ENCODE results near the gene MAST4. TPM values are rescaled to one million over a fixed set of nuclear protein-coding genes. Genes with fewer than 3 reads are reported as not detected.

MAST4 gene
- total and polyA plus RNA-seq, 2 of the 13 experiments (the other 11 are each of a cell fraction or from before 2014, with no cell fraction given), result 3.4 to 3.7 TPM

DNA sequence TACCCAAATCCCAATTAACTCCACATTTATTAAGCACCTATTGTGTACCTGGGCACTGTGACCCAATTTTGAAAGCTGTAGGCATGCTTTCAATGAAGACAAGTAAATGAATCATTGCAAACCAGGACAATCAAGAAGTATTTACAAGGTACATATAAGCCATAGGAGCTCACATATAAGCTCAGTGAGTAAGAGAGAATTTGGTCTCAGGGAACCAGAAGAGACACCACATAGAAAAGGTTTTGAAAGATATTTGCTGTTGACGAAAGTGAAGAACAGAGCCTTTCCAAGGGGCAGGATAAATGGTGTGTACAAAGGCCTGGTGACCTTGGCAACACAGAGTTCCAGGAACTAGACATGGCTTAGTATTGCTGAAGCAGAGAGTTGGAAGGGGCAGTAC is 412.8 kb downstream of the MAST4 start (continued):
- TF ChIP-seq ZNF614 (CRISPR knock-in tag; IDR thresholded peaks at IDR 0.05; ENCODE audit: borderline replicate concordance) (0 out of 2 replicates have a peak, but pooled peaks have one; percentile 12), ZNF674 (CRISPR knock-in tag; IDR thresholded peaks at IDR 0.05; ENCODE audit: low read depth) (no peak), MNT (IDR thresholded peaks at IDR 0.05) (no peak), MAFK (conservative IDR thresholded peaks at IDR 0.05 in 1 of 2, IDR thresholded peaks at IDR 0.05 in 1 of 2; ENCODE audit: low read length in 2 of 2) (no peak), BCL6 (CRISPR knock-in tag; IDR thresholded peaks at IDR 0.05) (peak; percentile 70), SRY (CRISPR knock-in tag; IDR thresholded peaks at IDR 0.05) (no peak), SIN3A (IDR thresholded peaks at IDR 0.05; ENCODE audit: borderline replicate concordance, low read depth, low read length) (no peak), PCBP2 (optimal IDR thresholded peaks at IDR 0.05; ENCODE audit: low read depth, low read length, poor library complexity, severe bottlenecking) (no peak), HIVEP1 (CRISPR knock-in tag; IDR thresholded peaks at IDR 0.05) (no peak), DRAP1 (CRISPR knock-in tag; IDR thresholded peaks at IDR 0.05) (no peak), PRMT3 (CRISPR knock-in tag; IDR thresholded peaks at IDR 0.05; ENCODE audit: borderline replicate concordance, low read depth) (no peak), ZNF362 (CRISPR knock-in tag; IDR thresholded peaks at IDR 0.05; ENCODE audit: borderline replicate concordance) (no peak), ZNF530 (CRISPR knock-in tag; IDR thresholded peaks at IDR 0.05; ENCODE audit: low read depth) (no peak), ZBTB42 (CRISPR knock-in tag; IDR thresholded peaks at IDR 0.05) (no peak), PRDM10 (CRISPR knock-in tag; IDR thresholded peaks at IDR 0.05; ENCODE audit: low read depth) (peak; percentile 64; the same call in 1 of the 2 replicates), SP140L (CRISPR knock-in tag; IDR thresholded peaks at IDR 0.05; ENCODE audit: borderline replicate concordance) (no peak)
- TF ChIP-seq, protein P1, sequence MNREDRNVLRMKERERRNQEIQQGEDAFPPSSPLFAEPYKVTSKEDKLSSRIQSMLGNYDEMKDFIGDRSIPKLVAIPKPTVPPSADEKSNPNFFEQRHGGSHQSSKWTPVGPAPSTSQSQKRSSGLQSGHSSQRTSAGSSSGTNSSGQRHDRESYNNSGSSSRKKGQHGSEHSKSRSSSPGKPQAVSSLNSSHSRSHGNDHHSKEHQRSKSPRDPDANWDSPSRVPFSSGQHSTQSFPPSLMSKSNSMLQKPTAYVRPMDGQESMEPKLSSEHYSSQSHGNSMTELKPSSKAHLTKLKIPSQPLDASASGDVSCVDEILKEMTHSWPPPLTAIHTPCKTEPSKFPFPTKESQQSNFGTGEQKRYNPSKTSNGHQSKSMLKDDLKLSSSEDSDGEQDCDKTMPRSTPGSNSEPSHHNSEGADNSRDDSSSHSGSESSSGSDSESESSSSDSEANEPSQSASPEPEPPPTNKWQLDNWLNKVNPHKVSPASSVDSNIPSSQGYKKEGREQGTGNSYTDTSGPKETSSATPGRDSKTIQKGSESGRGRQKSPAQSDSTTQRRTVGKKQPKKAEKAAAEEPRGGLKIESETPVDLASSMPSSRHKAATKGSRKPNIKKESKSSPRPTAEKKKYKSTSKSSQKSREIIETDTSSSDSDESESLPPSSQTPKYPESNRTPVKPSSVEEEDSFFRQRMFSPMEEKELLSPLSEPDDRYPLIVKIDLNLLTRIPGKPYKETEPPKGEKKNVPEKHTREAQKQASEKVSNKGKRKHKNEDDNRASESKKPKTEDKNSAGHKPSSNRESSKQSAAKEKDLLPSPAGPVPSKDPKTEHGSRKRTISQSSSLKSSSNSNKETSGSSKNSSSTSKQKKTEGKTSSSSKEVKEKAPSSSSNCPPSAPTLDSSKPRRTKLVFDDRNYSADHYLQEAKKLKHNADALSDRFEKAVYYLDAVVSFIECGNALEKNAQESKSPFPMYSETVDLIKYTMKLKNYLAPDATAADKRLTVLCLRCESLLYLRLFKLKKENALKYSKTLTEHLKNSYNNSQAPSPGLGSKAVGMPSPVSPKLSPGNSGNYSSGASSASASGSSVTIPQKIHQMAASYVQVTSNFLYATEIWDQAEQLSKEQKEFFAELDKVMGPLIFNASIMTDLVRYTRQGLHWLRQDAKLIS (CRISPR knock-in tag; IDR thresholded peaks at IDR 0.05), result no peak
- TF ChIP-seq, protein P2, sequence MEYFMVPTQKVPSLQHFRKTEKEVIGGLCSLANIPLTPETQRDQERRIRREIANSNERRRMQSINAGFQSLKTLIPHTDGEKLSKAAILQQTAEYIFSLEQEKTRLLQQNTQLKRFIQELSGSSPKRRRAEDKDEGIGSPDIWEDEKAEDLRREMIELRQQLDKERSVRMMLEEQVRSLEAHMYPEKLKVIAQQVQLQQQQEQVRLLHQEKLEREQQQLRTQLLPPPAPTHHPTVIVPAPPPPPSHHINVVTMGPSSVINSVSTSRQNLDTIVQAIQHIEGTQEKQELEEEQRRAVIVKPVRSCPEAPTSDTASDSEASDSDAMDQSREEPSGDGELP (IDR thresholded peaks at IDR 0.05; ENCODE audit: borderline replicate concordance, low read depth), result no peak

All from HepG2 (cell line).